Measurements from ENCODE around the gene FCHO1.
A peak's percentile ranks its signal among the peaks of the same experiment; 100 is the strongest.
"Not testable (repeated sequence)": the region's sequence is repeated elsewhere in the genome, so short reads cannot be mapped to it uniquely, and the experiment has no call there.

The FCHO1 gene

DNA sequence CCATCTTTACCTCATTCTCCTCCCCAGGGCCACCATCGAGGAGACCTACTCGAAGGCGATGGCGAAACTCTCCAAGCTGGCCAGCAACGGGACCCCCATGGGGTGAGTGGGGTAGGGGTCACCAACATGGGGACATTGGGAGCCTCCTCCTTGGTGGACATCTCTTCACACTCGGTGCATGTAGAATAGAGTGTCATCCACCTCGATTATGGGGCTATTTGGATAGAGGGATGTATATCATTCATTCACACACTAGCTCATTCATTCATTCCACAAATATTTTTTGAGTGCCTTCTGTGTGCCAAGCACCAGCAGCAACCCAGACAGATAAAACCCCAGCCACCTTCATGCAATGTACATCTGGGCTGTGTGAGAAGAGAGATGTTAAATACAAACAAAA is 13.1 kb downstream of the FCHO1 start:
- DNase-seq = no peak

GRCh38 chr19:17765069-17765618 is 13.9 kb downstream of the FCHO1 start:
- no peak for DNase-seq

GRCh38 chr19:17766543-17767131 is 15.4 kb downstream of the FCHO1 start:
- DNase-seq = no peak

DNA sequence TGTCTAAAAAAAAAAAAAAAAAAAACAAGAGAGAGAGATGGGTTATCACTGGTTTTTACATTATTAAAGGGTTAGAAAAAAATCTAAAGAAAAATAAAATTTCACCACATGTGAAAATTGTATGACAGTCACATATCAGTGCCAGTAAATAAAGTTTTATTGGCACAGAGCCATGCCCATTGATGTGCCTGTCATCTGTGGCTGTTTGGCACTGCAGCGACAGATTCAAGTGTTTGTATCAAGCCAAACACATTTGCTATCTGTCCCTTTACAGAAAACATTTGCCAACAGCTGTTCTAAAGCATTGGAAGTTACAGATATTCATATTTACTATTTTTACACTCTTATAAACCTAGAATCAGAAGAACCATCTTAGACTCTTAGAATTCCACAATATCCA is 16.3 kb downstream of the FCHO1 start:
- no peak for DNase-seq

DNA sequence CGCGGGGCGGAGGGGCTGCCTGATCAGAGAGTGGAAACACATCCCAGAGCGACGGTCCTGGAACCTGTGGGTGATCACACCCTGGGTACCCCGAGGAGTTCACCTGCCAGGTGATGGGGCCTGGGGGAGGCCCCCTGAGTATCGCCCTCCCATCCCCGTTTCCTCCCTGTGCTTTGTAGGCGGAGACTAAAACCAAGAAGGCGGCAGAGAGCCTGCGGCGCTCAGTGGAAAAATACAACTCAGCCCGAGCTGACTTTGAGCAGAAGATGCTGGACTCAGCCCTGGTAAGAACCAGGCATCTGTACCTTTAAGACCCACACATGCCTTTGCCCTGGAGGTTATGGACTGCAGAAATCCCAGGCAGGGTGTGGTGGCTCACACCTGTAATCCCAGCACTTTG is 19.3 kb downstream of the FCHO1 start:
- no peak for DNase-seq

GRCh38 chr19:17772172-17772571 is 20.9 kb downstream of the FCHO1 start:
- DNase-seq = no peak

GRCh38 chr19:17775245-17775927 is 24.1 kb downstream of the FCHO1 start:
- peak in 1 of 5 donors; percentile 21 for DNase-seq

- DNase-seq = no peak
Measured at GRCh38 chr19:17775991-17776803, 24.9 kb downstream of the FCHO1 start.

- DNase-seq = not testable (repeated sequence)
Measured at GRCh38 chr19:17777840-17778239, 26.6 kb downstream of the FCHO1 start.

GRCh38 chr19:17778251-17778967 is 27.1 kb downstream of the FCHO1 start:
- peak in 1 of 5 donors; percentile 25 for DNase-seq

DNA sequence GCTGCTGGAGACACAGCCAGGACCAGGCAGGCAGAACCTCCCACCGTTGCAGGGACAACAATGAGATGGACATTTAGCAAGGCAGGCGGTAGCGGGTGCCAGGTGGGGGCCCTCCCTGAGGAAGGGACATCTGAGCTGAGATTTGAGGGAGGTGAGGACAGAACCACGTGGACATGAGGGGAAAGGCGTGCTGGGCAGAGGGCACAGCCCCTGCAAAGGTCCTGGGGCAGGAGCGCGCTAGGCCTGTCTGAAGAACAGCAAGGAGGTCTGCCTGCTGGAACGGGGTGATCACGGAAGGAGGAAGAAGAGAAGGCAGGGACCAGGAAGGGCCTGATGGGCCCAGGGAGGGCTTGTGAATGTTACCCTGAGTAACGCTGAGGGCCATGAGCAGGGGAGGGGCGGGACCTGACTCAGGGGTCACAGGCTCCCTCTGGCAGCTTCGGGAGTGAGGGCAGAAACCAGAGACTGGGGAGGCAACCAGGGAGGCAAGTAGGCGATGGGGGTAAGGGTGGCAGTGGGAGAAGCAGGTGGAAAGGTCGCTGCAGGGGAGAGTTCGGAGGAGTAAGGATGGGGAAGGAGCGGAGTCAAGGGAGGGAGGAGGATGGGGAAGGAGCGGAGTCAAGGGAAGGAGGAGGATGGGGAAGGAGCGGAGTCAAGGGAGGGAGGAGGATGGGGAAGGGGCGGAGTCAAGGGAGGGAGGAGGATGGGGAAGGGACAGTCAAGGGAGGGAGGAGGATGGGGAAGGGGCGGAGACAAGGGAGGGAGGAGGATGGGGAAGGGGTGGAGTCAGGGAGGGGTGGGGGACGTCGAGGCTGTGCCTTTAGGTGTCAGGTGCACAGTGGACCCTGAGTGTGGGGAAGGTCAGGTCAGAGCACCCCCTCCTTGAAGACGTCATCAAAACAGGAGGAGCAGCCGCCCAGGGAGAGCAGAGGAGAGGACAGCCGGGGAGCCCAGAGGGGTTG is 28.0 kb downstream of the FCHO1 start:
- no peak for DNase-seq

DNA sequence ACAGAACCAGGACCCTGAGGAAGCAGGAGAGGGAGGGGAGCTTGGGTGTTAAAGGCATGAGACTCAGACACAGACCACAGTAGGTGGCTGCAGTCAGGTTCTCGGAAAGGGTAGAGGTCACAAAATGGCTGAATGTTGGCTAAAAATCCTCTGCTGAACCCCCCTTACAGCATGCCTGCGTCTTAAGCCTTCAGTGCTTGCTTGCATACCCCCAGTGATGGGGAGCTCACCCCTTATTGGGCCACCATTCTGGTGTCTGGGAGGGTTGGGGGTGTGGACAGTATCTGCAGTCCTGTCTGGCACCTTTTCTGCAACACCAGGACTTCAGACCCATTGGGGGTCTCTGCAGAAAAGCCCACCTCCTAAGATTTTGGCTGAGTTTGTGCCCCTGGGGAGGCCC is 29.5 kb downstream of the FCHO1 start:
- DNase-seq = no peak

DNA sequence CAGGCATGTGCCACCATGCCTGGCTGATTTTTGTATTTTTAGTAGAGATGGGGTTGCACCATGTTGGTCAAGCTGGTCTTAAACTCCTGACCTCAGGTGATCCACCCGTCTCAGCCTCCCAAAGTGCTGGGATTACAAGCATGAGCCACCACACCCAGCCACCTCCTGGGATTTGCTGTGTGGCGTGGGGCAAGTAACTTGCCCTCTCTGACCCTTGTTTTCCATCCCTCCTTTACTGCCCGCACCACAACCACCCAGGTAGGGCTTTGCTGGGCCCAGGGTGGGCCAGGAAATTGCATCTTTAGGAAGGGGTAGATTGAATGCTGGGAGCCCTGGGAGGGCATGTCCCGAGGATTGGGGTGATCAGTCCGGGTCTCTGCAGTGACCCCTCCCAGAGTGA is 32.4 kb downstream of the FCHO1 start:
- not testable (repeated sequence) for DNase-seq

GRCh38 chr19:17784201-17785008 is 33.1 kb downstream of the FCHO1 start:
- peak; percentile 23 to 72 (median 59) for DNase-seq

DNA sequence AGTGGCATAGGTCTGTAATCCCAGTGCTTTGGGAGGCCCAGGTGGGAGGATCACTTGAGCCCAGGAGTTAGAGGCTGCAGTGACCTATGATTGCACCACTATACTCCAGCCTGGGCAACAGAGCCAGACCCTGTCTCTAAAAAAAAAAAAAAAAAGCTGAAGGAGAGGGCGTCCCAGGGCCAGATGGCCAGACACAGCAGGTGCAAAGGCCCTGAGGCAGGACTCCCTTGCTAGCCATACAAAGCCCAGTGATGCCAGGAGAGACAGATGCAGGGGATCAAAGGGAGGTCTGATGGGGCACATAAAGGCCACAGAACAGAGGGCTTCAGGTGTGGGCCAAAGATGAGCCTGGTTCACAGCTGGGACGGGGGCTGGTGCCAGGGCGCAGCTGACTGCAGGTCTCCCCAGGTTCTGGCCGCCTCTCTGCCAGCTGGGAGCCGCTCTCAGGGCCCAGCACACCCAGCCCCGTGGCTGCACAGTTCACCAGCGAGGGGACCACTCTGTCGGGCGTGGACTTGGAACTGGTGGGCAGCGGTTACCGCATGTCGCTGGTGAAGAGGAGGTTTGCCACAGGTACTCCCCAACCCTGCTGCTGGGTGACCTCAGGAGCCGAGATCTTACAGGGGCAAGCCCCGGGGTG is 36.1 kb downstream of the FCHO1 start:
- DNase-seq = no peak

DNA sequence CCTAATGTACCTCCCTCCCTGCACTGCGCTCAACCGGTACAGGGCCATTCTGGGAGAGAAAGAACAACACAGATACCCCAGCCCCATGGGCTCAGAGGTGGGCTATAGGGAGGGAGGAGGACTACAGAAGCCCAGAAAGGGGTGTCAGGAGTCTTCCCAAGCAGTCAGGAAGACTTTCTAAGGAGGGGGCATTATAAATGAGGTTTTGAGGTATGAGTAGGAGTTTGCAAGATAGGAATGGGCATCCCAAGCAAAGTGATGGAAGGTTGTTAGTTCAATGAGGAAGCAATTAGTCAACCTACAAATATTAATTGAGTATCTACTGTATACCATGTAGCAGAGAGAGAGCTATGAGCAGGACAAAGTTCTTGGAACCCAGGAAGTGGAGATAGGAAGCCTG is 37.4 kb downstream of the FCHO1 start:
- DNase-seq = no peak

DNA sequence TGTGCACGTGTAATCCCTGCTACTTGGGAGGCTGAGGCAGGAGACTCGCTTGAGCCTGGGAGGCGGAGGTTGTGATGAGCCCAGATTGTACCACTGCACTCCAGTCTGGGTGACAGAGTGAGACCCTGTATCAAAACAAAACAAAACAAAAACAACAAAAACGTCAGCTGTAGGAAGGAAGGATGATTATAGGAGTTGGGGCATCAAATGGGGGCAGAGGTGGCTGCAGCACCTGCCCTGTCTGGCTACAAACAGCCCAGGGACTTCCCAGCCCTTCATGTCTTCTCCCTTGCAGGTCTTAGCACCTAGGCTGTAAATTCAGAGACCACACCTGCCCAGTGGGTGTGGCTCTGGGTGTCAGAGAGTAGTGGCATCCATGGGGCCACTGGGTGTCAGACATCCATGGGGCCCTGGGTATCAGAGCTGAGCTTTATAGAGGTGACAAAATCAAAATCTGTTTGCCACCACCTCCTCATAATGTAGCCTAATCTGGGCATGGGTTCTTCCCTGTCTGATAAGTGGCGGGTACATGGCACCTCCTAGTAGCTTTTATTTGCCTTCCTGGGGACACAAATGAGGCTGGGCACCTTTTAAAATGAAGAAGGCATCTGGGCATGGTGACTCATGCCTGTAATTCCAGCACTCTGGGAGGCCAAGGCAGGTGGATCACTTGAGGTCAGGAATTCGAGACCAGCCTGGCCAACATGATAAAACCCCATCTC is 38.9 kb downstream of the FCHO1 start:
- no peak for DNase-seq

DNA sequence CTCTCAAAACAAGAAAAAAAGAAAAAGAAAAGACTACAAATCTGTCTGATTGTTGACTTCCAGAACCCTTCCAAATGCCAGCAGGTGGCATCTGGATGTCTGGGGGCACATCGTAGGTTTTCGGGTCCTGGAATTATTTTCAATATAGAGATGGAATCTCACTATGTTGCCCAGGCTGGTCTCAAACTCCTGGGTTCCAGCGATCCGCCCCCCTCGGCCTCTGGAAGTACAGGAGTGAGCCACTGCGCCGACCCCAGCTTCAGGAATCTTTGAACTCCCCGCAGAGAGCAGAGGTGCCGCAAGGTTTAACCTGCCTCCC is 43.1 kb downstream of the FCHO1 start:
- no peak for DNase-seq

DNA sequence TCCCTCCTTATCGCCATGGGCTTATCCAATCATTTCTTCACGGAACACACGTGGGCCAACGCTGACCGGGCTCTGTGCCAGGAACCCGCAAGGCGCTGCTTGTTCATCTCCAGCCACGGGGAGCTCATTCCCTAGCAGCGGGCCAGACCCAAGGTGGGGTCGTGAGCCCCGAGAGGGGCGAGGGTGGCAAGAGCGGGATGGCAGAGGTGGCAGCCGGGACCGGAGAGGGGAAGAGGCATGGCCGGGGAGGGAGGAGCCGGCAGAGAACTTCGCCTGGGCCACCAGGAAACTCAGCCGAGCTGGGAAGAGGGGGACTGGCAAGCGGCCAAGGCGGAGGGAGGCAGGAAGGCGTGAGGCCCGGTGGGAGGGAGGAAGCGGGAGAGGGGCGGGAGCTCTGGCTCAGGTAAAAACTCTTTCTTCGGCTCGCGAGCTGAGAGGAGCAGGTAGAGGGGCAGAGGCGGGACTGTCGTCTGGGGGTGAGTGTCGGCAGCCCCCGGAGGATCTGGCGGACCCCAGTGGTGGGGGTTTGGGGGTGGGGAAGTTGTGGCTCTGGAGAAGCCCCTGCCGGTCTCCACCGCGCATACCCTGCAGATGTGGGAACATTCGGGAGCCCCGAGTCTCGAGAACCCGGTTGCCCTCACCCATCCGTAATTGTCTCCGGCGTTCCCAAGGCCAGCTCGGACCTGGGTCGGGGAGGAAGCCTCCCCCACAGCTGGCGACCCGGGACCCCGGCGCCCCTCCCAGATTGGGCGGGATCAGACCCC is 43.6 kb downstream of the FCHO1 start, which contains the start of gene B3GNT3:
TSS of gene B3GNT3 (plus strand) at position 408 of the 764 bp plus-strand sequence. CDS start 12,670 bp downstream, outside the sequence.
- peak in 3 of 5 donors; percentile 19 to 36 (median 28) for DNase-seq
